LNCAP (cell line): Measurements from ENCODE around the gene EHF.

Experiments
- CTCF ChIP-seq: fragments of 450-650 bp; IDR thresholded peaks from 2 replicates; pipeline ENCODE4 v1.5.1; 2017; ENCODE audit warnings: mild to moderate bottlenecking

The EHF gene

GRCh38 chr11:34667810-34668582, 47.1 kb downstream of the EHF start:
- no peak for TF ChIP-seq CTCF

GRCh38 chr11:34668583-34669053, 47.7 kb downstream of the EHF start:
- TF ChIP-seq CTCF = no peak

- TF ChIP-seq CTCF = no peak
Observed at GRCh38 chr11:34669458-34669857, 48.6 kb downstream of the EHF start.

- TF ChIP-seq CTCF = no peak
Observed at GRCh38 chr11:34671117-34671516, 50.2 kb downstream of the EHF start.

GRCh38 chr11:34671946-34672345, 51.1 kb downstream of the EHF start:
- TF ChIP-seq CTCF = no peak

GRCh38 chr11:34674038-34674437, 53.1 kb downstream of the EHF start:
- TF ChIP-seq CTCF = no peak

GRCh38 chr11:34676227-34676626, 55.3 kb downstream of the EHF start:
- no peak for TF ChIP-seq CTCF

- TF ChIP-seq CTCF = no peak
Observed at GRCh38 chr11:34679681-34680080, 58.8 kb downstream of the EHF start.
